Gastrocnemius medialis (tissue), 4 donors: ENCODE measurements around the gene FOXM1.

Experiments
- POLR2A ChIP-seq, 2 donors: fragments of 450-650 bp; IDR thresholded peaks; one replicate each; pipeline ENCODE4 v1.6.1; 2017; ENCODE audit warnings: antibody characterized with exemption in 2 of 2, mild to moderate bottlenecking in 2 of 2, moderate library complexity in 2 of 2
- TF ChIP-seq, protein P1 (sequence below), 5 experiments: fragments of 450-650 bp in 3 of 5; fragments of 200-600 bp in 2 of 5; sonication (generic) in 2 of 5; IDR thresholded peaks in 4 of 5; conservative IDR thresholded peaks in 1 of 5; 1 replicate in 4 of 5; 2 replicates in 1 of 5; pipeline ENCODE4 v1.5.1; 2016 to 2019; ENCODE audit warnings: antibody characterized with exemption in 5 of 5, mild to moderate bottlenecking in 3 of 5, moderate library complexity in 3 of 5

DNA sequence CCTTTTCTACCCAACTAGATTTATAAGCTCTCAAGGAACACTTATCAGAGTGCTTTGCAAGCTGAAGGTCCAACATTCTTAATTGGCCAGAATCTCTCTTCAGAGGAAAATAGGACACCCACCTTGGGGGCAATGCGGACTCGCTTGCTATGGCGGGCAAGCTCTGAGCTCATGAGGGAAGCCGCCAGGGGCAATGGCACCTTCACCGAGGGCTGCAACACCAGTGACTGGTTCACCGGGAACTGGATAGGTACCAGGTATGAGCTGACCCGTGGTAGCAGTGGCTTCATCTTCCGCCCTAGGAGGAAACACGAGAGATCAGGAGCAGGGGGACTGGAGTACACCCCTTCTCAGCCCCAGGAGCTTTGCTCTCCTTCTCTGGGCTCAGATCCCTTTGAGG is 12.8 kb downstream of the FOXM1 start:
- no peak for TF ChIP-seq POLR2A (IDR thresholded peaks at IDR 0.05)
- TF ChIP-seq, protein P1, sequence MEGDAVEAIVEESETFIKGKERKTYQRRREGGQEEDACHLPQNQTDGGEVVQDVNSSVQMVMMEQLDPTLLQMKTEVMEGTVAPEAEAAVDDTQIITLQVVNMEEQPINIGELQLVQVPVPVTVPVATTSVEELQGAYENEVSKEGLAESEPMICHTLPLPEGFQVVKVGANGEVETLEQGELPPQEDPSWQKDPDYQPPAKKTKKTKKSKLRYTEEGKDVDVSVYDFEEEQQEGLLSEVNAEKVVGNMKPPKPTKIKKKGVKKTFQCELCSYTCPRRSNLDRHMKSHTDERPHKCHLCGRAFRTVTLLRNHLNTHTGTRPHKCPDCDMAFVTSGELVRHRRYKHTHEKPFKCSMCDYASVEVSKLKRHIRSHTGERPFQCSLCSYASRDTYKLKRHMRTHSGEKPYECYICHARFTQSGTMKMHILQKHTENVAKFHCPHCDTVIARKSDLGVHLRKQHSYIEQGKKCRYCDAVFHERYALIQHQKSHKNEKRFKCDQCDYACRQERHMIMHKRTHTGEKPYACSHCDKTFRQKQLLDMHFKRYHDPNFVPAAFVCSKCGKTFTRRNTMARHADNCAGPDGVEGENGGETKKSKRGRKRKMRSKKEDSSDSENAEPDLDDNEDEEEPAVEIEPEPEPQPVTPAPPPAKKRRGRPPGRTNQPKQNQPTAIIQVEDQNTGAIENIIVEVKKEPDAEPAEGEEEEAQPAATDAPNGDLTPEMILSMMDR (IDR thresholded peaks at IDR 0.05 in 4 of 5, conservative IDR thresholded peaks at IDR 0.05 in 1 of 5) = no peak
